HG03571 (cell line): ENCODE measurements around the gene UNKL.
A peak's percentile ranks its signal among the peaks of the same experiment; 100 is the strongest.

Experiments used
- ATAC-seq: cut with Tn5 transposase; IDR thresholded peaks from one replicate; pipeline ENCODE4 v1.9.1; 2021; ENCODE audit not compliant: unreplicated experiment

UNKL gene

DNA sequence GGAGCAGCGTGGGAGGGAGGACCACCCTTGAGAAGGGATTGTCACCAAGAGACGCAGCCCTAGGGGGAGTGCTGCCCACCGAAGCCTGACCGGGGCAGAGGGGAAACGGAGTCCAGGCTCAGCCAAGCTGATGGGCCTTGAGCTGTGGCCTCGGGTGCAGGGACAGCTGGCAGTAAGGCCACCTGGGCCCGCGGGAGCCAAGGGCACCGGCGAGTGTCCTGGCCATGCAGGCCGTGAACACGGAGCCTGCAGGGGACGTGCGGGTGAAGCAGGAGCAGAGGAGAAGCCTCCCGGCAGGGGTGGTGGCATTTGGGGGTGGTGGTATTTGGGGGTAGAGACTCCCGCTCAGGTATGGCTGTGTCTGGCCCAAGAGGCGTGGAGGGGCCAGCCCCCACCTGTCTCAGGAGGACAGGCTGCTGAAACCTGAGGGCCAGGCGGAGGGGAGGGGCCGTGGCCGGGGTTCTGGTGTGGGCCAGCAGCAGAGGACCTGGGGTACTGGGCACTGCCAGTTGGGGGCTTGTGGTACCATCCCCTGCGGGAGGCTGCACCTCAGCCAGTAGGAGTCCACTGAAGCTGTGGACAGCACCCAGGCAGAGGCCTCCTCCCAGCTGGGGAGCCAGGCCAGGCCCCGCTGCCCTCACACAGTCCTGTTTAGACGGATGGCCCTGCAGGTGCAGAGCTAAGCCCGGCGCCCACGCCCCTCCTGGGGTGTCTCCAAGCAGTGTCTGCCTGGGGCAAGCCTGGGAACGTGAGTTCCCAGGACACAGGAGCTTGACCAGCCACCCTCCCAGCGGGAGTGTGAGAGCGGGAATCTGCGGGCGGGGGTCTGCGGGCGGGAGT, 58.2 kb downstream of the UNKL start:
- ATAC-seq: no peak

DNA sequence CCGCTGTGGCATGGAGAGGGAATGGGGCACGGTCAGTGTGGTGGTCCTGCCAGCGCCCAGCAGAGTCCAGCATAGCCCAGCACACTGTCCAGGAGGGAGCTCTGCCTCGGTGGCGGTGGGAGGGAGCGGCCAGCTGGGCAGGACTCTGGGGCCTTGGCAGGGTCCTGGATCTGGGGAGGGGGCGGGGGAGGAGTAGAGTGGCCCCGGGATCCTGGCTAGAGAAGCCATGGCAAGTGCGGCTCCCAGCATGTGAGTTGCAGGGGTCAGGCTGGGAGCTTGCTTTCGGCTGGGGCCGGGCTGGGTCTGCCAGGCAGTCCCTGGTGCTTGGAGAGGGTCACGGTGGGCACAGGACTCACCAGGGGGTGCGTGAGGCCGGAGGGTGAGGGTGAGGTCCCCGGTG, 58.9 kb downstream of the UNKL start:
- ATAC-seq: no peak

DNA sequence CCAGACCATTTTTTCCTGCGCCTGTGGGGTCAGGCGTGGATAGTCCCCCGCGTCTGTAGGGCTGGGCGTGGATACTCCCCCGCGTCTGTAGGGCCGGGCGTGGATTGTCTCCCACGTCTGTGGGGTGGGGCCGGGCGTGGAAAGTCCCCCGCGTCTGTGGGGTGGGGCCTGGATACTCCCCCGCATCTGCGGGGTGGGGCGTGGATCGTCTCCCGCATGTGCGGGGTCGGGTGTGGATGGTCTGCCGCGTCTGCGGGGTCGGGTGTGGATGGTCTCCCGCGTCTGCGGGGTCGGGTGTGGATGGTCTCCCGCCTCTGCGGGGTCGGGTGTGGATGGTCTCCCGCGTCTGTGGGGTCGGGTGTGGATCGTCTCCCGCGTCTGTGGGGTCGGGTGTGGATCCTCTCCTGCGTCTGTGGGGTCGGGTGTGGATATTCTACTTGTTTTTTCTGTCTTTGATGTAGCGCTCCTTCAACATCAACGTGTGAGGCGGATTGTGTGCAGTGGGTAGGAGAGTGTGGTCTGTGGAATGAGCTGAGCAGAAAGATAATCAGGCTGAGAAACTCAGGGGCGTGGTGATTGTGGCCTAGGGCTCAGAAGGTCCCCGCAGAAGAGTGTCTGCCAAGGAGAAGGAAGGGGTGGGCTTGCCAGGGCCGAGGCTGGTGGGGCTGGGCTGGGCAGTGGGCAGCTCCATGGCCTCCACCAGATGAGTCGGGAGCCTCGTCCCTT, 59.5 kb downstream of the UNKL start:
- no peak for ATAC-seq

DNA sequence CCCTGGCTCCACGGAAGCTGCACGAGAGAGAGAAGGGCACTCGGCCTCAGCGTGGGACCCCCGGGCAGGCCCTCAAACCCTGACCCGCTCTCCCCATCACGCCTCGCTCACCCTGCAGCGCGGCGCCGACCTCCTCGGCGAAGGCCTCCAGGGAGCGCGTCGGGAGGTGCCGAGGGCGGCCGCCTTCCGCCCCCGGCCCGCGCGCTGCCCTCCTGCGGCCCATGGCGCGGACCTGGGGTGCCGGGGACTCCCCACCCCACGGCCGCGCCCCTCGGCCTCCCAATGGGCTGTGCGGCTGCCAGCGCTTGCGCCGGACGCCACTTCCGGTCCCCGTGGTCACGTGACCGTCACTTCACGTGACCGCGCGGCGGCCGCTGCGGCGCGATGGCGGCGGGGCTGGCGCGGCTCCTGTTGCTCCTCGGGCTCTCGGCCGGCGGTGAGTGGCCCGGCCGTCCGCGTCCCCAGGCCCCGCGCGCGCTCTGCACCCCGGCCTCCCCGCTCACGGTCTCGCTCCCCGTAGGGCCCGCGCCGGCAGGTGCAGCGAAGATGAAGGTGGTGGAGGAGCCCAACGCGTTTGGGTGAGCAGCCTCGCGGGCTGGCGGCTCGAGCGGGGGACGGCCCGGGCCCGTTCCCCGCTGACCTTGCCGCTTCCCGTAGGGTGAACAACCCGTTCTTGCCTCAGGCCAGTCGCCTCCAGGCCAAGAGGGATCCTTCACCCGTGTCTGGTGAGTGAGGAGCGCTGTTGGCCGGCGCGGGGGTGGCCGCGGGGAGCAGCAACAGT, 62.7 kb downstream of the UNKL start, which contains the start of the genes GNPTG and TSR3:
Gene GNPTG (plus strand): TSS at position 350 of the 781 bp plus-strand sequence. CDS start 35 bp downstream, at position 385.
Gene TSR3 (minus strand): TSS at position 297 of the 781 bp plus-strand sequence. CDS start 74 bp downstream, at position 223.
- peak; percentile 74 for ATAC-seq

DNA sequence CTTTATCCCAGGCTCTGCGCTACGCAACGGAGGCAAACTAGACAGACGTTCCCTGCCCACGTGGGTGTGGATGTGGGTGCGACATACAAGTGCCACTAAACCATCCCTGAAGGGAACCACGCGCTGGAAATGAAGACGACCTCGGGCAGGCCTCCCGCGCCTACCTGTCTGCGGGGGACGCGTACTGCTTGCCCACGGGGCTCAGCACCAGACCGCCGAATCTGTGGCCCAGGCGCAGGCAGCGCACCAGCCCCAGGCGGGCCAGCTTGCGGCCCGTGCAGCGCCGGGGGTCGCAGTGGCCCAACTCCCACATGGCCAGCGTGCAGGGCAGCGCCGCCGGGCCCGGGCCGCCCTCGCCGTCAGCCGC, 63.3 kb downstream of the UNKL start:
- peak; percentile 8 for ATAC-seq

DNA sequence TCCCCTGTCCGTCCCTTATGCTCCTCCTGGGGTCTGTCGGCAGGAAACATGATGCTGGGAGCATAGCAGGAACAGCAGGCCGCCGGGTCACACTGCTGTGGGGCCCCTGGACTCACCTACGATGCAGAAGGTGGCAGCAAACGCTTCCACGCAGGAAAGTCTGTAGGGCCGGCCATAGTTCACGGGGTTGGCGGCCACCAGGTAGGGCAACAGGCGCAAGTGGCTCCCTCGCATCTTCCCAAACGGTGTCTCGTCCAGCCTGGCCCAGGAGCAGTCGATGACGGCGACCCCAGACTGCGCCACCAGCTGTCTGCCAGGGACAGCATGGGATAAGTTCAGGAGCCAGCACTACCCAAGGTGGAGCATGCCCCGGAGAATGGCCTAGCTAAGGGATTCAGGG, 63.8 kb downstream of the UNKL start:
- no peak for ATAC-seq

DNA sequence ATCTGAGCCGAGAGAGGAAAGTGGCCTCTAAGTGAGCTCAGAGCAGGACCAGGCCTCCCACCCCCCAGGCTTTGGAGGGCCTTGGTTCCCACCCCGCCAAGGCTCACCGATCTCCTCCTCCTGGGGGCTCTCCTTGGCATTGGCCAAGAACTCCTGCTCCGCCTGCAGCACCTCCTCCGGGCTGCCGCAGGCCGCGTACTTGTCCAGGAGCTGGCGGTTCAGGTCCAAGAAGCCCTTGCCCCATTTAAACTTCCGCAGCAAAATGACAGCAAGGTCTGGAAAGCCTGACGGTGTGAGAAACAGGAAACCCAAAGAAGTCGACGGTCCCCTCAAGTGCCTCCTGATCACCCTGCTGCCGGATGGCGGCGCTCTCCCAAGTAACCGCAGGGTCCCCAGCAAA, 64.6 kb downstream of the UNKL start:
- no peak for ATAC-seq

DNA sequence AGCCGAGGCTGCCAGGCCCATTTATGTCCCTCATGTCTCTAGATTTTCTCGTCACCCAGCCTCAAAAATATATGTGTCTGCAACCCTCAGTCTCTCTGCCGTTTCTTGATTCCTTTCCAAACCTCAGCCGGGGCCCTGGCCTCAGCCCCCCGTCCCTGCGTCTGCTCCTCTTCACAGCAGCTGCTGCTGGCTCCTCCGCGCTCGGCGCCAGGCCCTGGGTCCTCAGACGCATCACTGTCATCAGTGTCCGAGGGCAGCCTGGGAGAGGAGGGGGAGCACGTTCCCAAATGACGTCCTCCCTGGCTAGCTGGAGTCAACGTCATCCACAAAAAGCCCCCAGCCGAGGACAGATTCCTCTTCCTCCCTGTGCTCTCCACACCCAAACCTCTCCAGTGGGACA, 65.2 kb downstream of the UNKL start:
- no peak for ATAC-seq

DNA sequence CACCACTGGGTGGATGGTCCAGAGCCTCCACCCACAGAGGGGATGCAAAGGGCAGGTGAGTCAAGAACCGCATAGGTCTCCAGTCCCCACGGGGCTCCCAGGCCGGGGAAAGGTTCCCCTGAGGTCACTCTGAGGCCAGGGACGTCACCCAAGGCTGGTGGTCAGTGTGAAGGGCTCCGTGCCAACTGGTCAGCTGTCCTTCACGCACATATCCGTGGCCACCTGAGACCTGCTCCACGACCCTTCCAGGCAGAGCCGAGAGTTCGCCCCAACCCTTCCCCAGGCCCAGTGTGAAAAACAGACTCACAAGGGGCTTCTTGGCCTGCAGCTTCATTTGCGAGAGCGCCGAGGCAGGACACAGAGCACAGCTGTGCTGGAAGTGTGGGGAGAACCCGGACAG, 65.6 kb downstream of the UNKL start:
- no peak for ATAC-seq

DNA sequence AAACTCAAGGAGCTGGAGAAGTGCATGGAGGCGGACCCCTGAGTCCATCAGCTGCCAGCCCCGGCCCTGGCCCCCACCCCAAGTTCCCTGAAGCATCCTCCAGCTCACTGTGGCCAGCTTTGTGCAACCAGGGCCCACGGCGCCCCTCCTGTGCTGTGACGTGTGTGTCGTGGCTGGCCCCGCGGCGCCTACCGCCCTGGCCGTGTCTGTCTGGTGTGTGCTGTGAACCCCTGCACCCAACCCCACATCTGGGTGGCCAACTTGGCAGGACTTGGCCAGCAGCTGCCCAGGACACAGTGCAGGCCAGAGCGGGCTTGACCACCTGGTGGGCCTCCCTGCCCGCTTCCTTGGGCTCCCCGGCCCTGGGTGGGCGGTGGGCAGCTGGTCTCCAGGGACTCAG, 66.1 kb downstream of the UNKL start:
- no peak for ATAC-seq

DNA sequence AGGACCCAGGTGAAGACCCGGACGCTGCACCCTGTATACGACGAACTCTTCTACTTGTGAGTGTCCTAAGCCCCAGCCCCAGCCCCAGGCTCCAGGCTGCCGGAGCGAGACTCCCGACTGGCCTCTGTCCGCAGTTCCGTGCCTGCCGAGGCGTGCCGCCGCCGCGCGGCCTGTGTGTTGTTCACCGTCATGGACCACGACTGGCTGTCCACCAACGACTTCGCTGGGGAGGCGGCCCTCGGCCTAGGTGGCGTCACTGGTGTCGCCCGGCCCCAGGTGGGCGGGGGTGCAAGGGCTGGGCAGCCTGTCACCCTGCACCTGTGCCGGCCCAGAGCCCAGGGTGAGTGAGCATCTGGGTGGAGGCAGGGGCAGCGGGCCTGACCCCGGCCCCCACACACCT, 66.5 kb downstream of the UNKL start:
- ATAC-seq: no peak

DNA sequence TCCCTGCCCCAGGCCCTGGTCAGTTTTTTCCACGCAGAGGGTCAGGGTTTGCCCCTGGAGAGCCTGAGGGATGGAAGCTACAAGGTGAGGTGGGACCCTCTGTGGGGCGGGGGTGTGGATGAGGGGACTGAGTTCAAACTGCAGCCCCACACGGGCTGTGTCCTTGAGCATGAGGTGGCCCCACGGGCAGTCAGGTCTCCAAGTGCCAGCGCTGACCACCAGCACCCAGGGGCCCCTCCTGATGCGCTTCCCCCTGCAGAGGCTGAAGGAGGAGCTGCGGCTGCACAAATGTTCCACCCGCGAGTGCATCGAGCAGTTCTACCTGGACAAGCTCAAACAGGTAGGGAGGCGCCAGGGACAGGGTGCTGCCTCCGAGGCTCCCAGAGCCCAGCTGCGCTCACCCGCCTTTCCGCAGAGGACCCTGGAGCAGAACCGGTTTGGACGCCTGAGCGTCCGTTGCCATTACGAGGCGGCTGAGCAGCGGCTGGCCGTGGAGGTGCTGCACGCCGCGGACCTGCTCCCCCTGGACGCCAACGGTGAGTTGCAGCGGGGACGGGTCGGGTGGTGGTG, 67.1 kb downstream of the UNKL start:
- ATAC-seq: no peak

DNA sequence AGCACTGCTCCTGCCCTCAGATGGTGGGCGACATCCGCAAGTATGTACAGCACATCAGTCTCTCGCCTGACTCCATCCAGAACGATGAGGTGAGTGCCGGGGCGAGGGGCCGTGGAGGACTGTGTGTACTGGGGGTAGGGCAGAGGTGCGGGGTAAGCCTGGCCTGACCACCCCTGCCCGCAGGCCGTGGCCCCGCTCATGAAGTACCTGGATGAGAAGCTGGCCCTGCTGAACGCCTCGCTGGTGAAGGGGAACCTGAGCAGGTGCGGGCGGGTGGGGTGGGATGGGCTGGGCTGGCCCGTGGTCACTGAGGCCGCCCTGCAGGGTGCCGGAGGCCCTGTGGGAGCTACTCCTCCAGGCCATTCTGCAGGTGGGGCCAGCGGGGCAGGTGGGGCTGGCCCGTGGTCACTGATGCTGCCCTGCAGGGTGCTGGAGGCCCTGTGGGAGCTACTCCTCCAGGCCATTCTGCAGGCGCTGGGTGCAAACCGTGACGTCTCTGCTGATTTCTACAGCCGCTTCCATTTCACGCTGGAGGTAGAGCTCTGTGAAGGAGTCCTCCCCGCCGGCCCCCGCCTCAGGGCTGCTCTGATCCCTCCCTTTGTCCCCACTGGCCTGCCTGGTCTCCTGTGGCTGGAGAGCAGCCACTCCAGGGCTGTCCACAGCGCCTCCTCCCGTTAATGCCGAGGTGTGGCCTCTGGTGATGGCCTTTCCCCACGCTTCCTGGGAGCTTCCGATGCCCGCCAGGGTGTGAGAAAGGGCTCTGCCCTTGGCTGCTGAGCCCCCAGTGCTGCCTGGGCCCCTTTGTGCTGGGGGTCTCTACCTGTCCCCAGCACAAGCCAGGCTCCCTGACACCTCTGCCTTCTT, 67.8 kb downstream of the UNKL start:
- no peak for ATAC-seq

DNA sequence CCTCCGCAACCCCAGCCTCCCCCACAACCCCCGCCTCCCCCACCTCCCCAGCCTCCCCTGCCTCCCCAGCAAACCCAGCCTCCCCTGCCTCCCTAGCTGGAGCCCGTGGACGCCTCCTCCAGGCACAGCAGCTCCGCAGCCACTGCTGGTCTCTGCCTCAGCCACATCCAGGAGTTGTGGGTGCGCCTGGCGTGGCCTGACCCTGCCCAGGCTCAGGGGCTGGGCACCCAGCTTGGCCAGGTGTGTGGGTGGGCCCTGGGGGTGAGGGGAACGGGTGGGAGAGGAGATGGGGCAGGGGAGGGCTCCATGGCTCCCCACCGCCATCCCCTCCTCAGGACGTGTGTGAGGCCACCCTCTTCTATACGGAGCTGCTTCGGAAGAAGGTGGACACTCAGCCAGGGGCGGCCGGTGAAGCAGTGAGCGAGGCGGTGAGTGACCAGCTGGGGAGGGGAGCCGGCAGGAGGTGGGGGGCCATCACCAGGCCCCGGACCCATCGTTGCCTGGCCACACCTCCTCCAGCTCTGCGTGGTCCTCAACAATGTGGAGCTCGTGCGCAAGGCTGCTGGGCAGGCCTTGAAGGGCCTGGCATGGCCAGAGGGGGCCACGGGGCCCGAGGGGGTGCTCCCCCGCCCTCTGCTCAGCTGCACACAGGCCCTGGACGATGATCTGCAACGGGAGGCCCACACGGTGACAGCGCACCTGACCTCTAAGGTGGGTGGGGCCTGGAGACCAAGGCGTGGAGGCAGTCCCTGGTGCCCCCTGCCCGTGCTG, 68.7 kb downstream of the UNKL start:
- no peak for ATAC-seq

DNA sequence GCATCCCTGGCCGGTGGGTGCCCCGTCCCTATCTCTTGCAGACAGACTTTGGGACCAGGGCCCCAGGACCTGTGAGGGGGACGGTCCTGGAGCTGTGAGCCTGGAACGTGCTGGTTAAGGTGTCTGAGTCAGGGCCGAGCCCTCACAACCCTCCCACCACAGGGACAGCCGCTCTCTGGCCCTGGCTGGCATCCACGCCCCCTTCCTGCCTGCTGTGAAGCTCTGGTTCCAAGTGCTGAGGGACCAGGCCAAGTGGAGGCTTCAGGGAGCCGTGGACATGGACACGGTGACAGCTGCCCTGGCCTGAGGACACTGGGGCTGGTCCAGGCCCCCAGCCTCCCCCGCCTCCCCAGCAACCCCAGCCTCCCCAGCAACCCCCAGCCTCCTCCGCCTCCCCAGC, 69.4 kb downstream of the UNKL start:
- ATAC-seq: no peak

DNA sequence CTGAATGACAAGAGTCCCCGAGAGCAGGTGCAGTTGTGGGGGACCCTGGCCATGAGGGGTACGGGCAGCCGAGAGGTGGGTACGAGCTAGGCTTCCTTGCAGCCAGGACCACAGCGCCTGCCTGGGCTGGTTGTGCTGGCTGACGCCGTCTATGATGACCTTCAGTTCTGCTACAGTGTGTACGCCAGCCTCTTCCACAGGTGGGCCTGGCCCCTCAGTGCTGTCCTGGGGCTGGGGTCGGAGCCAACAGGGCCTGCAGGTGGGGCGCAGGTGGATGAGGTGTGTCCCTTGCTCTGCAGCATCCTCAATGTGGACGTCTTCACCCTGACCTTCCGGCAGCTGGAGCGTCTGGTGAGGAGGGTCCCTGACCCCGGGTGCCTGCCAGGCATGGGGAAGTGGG, 70.0 kb downstream of the UNKL start:
- no peak for ATAC-seq

DNA sequence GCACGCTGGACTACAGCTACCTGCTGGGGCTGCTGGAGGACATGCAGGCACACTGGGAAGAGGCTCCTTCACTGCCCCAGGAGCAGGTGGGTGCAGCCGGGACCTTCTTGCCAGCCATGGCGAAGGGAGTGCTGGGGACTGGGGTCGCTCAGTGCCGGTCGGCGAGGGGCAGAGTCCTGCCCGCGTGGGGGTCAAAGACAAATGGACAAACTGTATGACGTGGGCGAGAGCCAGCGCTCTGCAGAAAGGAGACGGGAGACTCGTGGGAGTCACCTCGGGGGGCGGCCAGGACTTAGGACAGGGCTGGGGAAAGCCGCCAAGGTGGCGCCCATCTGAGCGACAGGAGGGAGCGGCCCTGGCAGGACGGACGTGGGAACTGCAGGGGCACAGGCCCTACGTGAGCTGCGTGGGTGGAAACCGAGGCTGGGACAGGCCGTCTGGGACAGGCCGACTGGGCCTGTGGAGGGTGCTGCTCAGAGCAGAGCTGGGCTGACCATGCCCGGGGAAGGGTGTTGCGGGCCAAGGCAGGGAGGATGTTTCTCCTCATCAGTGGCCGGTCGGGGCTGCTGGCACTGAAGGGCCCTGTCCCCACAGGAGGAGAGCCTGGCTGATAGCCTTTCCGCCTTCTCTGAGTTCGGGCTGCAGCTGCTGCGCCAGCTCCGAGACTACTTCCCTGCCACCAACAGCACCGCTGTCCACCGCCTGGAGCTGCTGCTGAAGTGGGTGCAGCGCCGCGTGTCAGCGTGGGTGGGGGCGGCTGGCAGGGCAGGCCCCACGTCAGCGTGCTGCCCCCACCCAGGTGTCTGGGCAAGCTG, 70.9 kb downstream of the UNKL start:
- ATAC-seq: peak; percentile 1

DNA sequence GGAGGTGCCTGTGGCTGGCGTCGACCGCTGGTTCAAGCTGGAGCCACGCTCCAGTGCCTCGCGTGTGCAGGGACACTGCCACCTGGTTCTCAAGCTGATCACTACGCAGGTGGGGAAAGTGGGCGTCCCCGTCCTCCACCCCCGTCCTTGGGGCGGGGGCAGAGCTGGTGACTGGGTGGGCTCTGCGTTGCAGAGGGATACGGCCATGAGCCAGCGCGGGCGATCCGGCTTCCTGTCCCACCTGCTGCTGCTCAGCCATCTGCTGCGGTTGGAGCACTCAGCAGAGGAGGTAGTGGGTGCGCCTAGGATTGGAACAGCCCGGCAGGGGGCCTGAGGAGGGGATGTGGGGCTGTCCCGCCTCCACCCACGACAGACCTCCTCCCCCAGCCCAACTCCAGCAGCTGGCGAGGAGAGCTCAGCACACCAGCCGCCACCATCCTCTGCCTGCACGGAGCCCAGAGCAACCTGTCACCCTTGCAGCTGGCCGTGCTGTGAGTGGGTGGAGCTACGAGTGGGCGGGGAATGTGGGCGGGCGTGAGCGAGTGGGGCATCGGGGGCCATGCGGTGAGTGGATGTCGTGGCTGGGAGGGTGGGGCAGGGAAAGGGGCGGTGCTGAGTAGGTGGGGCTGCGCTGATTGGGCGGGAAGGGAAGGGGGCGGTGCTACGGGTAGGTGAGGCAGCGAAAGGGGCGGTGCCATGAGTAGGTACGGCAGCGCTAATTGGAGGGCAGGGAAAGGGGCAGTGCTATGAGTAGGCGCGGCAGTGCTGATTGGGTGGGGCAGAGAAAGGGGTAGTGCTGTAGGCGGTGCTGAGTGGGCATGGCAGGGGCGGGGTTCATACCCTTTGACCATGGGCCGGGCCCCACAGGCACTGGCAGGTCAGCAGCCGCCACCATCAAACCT, 71.7 kb downstream of the UNKL start:
- peak; percentile 70 for ATAC-seq
